Keratinocyte (primary cell): ENCODE measurements around the gene HEATR1. TPM values are rescaled to one million over a fixed set of nuclear protein-coding genes. Genes with fewer than 3 reads are reported as not detected.

Source experiments
- DNase-seq: peaks from one replicate; pipeline ENCODE4 v3.0.0-alpha.2; 2011; ENCODE audit warnings: low read depth, missing footprints, low spot score
- FAIRE-seq: peaks from 2 replicates; lab custom pipeline; 2011; peaks lifted over from hg19 to GRCh38; lab: Jason Lieb, UNC
- H2AFZ ChIP-seq: 2 replicates; pipeline ENCODE4 v1.6.0; 2012; ENCODE audit warnings: low read length, control low read depth, inconsistent platforms; ENCODE audit not compliant: control insufficient read depth
- H3K27ac ChIP-seq: 2 replicates; pipeline ENCODE4 v1.5.1; 2011; ENCODE audit warnings: low read length; ENCODE audit not compliant: control insufficient read depth, insufficient read depth
- H3K27me3 ChIP-seq: 3 replicates; pipeline ENCODE4 v1.6.0; 2011; ENCODE audit warnings: low read length; ENCODE audit not compliant: control insufficient read depth, insufficient read depth; ENCODE audit errors: extremely low read depth
- H3K36me3 ChIP-seq, 2 experiments: 2 replicates in 1 of 2; 3 replicates in 1 of 2; pipeline ENCODE4 v1.5.1; 2011; ENCODE audit warnings: low read length in 2 of 2, mild to moderate bottlenecking in 1 of 2; ENCODE audit not compliant: control insufficient read depth in 2 of 2, insufficient read depth in 2 of 2; ENCODE audit errors: extremely low read depth in 1 of 2
- H3K4me1 ChIP-seq: 3 replicates; pipeline ENCODE4 v1.5.1; 2011; ENCODE audit warnings: low read length; ENCODE audit not compliant: control insufficient read depth, insufficient read depth; ENCODE audit errors: extremely low read depth
- H3K4me2 ChIP-seq: 3 replicates; pipeline ENCODE4 v1.6.0; 2011; ENCODE audit warnings: low read depth, low read length; ENCODE audit not compliant: control insufficient read depth, insufficient read depth; ENCODE audit errors: extremely low read depth
- H3K4me3 ChIP-seq, 3 experiments: fragments of 200-600 bp in 1 of 3; sonication (generic) in 1 of 3; 2 replicates in 2 of 3; 3 replicates in 1 of 3; pipeline ENCODE4 v1.5.1; 2011 to 2016; ENCODE audit warnings: low read length in 3 of 3, mild to moderate bottlenecking in 3 of 3, control low read depth in 2 of 3, inconsistent platforms in 1 of 3, low read depth in 1 of 3, mixed read lengths in 1 of 3, mixed run types in 1 of 3, moderate library complexity in 1 of 3; ENCODE audit not compliant: control insufficient read depth in 2 of 3, insufficient read depth in 2 of 3; ENCODE audit errors: extremely low read depth in 1 of 3
- H3K79me2 ChIP-seq: 2 replicates; pipeline ENCODE4 v1.6.0; 2012; ENCODE audit warnings: low read length; ENCODE audit not compliant: control insufficient read depth, insufficient read depth
- H3K9ac ChIP-seq: 3 replicates; pipeline ENCODE4 v1.6.0; 2011; ENCODE audit warnings: low read length; ENCODE audit not compliant: control insufficient read depth, insufficient read depth; ENCODE audit errors: extremely low read depth
- H3K9me1 ChIP-seq: 3 replicates; pipeline ENCODE4 v1.6.0; 2011; ENCODE audit warnings: low read length; ENCODE audit not compliant: control insufficient read depth, insufficient read depth; ENCODE audit errors: extremely low read depth
- H3K9me3 ChIP-seq: 2 replicates; pipeline ENCODE4 v1.5.1; 2012; ENCODE audit warnings: low read depth, low read length; ENCODE audit not compliant: control insufficient read depth
- H4K20me1 ChIP-seq: 3 replicates; pipeline ENCODE4 v1.6.0; 2011; ENCODE audit warnings: low read length; ENCODE audit not compliant: control insufficient read depth, insufficient read depth; ENCODE audit errors: extremely low read depth
- EZH2 ChIP-seq: IDR thresholded peaks from one replicate; pipeline ENCODE4 v1.6.1; 2012; ENCODE audit warnings: inconsistent platforms, mild to moderate bottlenecking, low read length, moderate library complexity
- dilution Hi-C: fragments of 300-500 bp; cut with MboI; formaldehyde crosslinking; loops from one replicate; pipeline ENCODE4 v1.7.0; 2020; ENCODE audit warnings: low sequenced_read_pairs; ENCODE audit not compliant: extremely low pct_ligation_motif_present
- polyA minus RNA-seq, 3 experiments: library from RNA; depleted of rRNA, polyadenylated mRNA; stranded (reverse); fragments of >200 nt; gene quantifications; 1 replicate in 1 of 3; 2 replicates in 1 of 3; 3 replicates in 1 of 3; pipeline ENCODE4 v1.2.3, GENCODE V29; 2011
- polyA plus RNA-seq, 5 experiments: library from polyadenylated mRNA; depleted of rRNA in 3 of 5; stranded (reverse) in 3 of 5; stranded (forward) in 1 of 5; unstranded in 1 of 5; fragments of >200 nt; gene quantifications; 1 replicate in 1 of 5; 2 replicates in 3 of 5; 3 replicates in 1 of 5; pipeline versions ENCODE4 v1.2.1 to v1.2.3, GENCODE V29; 2011 to 2012; ENCODE audit warnings: missing spikeins in 2 of 5, low read depth in 1 of 5, low replicate concordance in 1 of 5
- TF ChIP-seq, protein P1 (sequence below), 3 experiments: IDR thresholded peaks in 1 of 3; conservative IDR thresholded peaks in 1 of 3; optimal IDR thresholded peaks in 1 of 3; 2 replicates in 2 of 3; 3 replicates in 1 of 3; pipeline versions ENCODE3 to v1.5.1; 2011; ENCODE audit warnings: low read length in 3 of 3, mild to moderate bottlenecking in 3 of 3, moderate library complexity in 2 of 3, control low read depth in 1 of 3, inconsistent platforms in 1 of 3; ENCODE audit not compliant: insufficient read depth in 2 of 3; ENCODE audit errors: extremely low read depth in 1 of 3

The HEATR1 gene, protein sequence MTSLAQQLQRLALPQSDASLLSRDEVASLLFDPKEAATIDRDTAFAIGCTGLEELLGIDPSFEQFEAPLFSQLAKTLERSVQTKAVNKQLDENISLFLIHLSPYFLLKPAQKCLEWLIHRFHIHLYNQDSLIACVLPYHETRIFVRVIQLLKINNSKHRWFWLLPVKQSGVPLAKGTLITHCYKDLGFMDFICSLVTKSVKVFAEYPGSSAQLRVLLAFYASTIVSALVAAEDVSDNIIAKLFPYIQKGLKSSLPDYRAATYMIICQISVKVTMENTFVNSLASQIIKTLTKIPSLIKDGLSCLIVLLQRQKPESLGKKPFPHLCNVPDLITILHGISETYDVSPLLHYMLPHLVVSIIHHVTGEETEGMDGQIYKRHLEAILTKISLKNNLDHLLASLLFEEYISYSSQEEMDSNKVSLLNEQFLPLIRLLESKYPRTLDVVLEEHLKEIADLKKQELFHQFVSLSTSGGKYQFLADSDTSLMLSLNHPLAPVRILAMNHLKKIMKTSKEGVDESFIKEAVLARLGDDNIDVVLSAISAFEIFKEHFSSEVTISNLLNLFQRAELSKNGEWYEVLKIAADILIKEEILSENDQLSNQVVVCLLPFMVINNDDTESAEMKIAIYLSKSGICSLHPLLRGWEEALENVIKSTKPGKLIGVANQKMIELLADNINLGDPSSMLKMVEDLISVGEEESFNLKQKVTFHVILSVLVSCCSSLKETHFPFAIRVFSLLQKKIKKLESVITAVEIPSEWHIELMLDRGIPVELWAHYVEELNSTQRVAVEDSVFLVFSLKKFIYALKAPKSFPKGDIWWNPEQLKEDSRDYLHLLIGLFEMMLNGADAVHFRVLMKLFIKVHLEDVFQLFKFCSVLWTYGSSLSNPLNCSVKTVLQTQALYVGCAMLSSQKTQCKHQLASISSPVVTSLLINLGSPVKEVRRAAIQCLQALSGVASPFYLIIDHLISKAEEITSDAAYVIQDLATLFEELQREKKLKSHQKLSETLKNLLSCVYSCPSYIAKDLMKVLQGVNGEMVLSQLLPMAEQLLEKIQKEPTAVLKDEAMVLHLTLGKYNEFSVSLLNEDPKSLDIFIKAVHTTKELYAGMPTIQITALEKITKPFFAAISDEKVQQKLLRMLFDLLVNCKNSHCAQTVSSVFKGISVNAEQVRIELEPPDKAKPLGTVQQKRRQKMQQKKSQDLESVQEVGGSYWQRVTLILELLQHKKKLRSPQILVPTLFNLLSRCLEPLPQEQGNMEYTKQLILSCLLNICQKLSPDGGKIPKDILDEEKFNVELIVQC (N-terminal part only)
- polyA plus RNA-seq (14.8 to 20.0 TPM (median 19.5 TPM) in 3 replicates), polyA minus RNA-seq (20.7 to 104 TPM (median 59.5 TPM) in 3 replicates)
- 7.2 TPM for polyA plus RNA-seq (2011; ENCODE audit: low read depth)
- polyA plus RNA-seq (2011; cell fraction: cytosol; rRNA removed): 7.1 and 12.8 TPM in 2 replicates
- polyA plus RNA-seq (2011; cell fraction: nucleus; rRNA removed): 26.4 and 35.1 TPM in 2 replicates
- polyA plus RNA-seq (2012; ENCODE audit: low replicate concordance): 10.6 and 19.5 TPM in 2 replicates
- 21.1 TPM for polyA minus RNA-seq (2011; cell fraction: cytosol; rRNA and poly(A)+ RNA removed)
- polyA minus RNA-seq (2011; cell fraction: nucleus; rRNA and poly(A)+ RNA removed): 54.7 and 110 TPM in 2 replicates

DNA sequence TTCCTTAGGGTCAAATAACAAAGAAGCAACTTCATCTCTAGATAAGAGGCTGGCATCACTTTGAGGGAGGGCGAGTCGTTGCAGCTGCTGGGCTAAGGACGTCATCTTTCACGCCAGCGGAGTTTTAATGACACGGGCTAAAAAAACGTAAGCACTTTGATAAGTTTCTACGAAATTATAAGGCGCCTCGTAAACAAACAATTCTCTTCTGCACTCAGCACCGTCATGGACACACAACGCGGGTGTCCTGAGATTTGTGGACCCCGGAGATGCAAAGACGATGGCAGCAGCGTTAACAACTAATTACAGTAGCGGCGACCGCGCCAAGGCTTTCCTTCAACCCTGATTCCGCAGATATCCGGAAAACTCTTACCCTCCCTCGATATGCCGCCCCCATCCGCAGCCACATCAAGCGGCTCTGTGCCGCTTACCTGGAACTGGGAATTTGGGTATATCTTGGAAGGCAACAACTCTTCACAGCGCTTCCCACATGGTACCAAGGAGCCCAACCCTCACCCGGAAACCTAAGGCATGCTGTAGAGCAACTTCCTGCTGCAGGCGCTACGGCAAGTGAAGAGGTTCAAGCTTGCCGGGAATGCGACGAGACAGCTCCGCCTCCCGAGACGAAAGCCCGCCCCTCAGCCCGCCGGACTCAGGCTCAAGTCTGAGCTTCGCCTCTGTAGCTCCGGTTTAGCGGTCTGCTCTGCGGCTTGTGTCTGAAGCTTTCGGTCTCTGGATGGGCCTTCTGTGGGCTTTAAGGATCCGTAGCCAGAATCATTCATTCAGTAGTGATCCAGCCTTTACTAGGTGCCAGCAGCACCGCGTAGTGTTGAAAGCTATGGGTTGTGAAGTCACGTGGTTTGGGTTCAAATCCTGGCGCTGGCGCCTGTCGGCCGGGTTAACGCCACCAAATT is at the start of gene HEATR1:
Gene HEATR1 (minus strand): TSS at position 526 of the 914 bp plus-strand sequence. CDS start 421 bp downstream, at position 105.
- H3K9me3 ChIP-seq: no peaks in the 10 kb centered on the region

More for the DNA sequence above, at the start of gene HEATR1:
- H3K4me1 ChIP-seq: peaks cover 3% of the 10 kb centered on the region
- TF ChIP-seq, protein P1, sequence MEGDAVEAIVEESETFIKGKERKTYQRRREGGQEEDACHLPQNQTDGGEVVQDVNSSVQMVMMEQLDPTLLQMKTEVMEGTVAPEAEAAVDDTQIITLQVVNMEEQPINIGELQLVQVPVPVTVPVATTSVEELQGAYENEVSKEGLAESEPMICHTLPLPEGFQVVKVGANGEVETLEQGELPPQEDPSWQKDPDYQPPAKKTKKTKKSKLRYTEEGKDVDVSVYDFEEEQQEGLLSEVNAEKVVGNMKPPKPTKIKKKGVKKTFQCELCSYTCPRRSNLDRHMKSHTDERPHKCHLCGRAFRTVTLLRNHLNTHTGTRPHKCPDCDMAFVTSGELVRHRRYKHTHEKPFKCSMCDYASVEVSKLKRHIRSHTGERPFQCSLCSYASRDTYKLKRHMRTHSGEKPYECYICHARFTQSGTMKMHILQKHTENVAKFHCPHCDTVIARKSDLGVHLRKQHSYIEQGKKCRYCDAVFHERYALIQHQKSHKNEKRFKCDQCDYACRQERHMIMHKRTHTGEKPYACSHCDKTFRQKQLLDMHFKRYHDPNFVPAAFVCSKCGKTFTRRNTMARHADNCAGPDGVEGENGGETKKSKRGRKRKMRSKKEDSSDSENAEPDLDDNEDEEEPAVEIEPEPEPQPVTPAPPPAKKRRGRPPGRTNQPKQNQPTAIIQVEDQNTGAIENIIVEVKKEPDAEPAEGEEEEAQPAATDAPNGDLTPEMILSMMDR (optimal IDR thresholded peaks at IDR 0.05 in 1 of 3, IDR thresholded peaks at IDR 0.05 in 1 of 3, conservative IDR thresholded peaks at IDR 0.05 in 1 of 3; ENCODE audit: extremely low read depth in 1 of 3, insufficient read depth in 2 of 3, low read length in 3 of 3): peak in 1 of 3 experiments; percentile 5
- TF ChIP-seq EZH2: no peak
- no peaks in the 10 kb centered on the region for H4K20me1 ChIP-seq
- H3K9me1 ChIP-seq: no peaks in the 10 kb centered on the region
- no peaks in the 10 kb centered on the region for H3K27me3 ChIP-seq
- DNase-seq (peak; percentile 66), FAIRE-seq (peak; percentile 92)
- peak within 1 kb of the TSS; percentile 74 for H3K27ac ChIP-seq
- H3K36me3 ChIP-seq: peaks cover 1 to 20% of the 10 kb centered on the region in 2 experiments
- peaks cover 39% of the 10 kb centered on the region for H3K79me2 ChIP-seq
- dilution Hi-C loops: no loop called here
- H2AFZ ChIP-seq: peak within 1 kb of the TSS; percentile 96
- H3K4me2 ChIP-seq: peak within 1 kb of the TSS; percentile 81
- peak within 1 kb of the TSS; percentile 87 to 91 (median 90) for H3K4me3 ChIP-seq
- H3K9ac ChIP-seq: peak within 1 kb of the TSS; percentile 71
